AG04449 (cell line): Measurements from ENCODE around the gene CFAP74.
"Not testable (repeated sequence)": the region's sequence is repeated elsewhere in the genome, so short reads cannot be mapped to it uniquely, and the experiment has no call there.

Experiments used
- CTCF ChIA-PET: fragments of 350-600 bp; formaldehyde crosslinking; extraction: SDS; loops from one replicate; lab custom pipeline; 2021; ENCODE audit warnings: antibody characterized with exemption; lab: Yijun Ruan, JAX
- POLR2A ChIA-PET: fragments of 400-600, 350-600 bp; formaldehyde crosslinking; extraction: SDS; loops from one replicate; lab custom pipeline; 2020; ENCODE audit warnings: antibody characterized with exemption, inconsistent platforms; lab: Yijun Ruan, JAX
- DNase-seq: peaks from one replicate; pipeline ENCODE4 v3.0.0-alpha.2; 2010; ENCODE audit warnings: low read depth, low spot score
- H3K4me3 ChIP-seq: 2 replicates; pipeline ENCODE4 v1.5.1; 2011; ENCODE audit warnings: low read depth, mild to moderate bottlenecking, control low read depth, low read length
- TF ChIP-seq, protein P1 (sequence below): IDR thresholded peaks from one replicate; pipeline ENCODE4 v1.5.1; 2011; ENCODE audit warnings: mild to moderate bottlenecking, moderate library complexity, low read length, control low read depth, inconsistent platforms; ENCODE audit not compliant: insufficient read depth; ENCODE audit errors: missing control alignments

Gene CFAP74

DNA sequence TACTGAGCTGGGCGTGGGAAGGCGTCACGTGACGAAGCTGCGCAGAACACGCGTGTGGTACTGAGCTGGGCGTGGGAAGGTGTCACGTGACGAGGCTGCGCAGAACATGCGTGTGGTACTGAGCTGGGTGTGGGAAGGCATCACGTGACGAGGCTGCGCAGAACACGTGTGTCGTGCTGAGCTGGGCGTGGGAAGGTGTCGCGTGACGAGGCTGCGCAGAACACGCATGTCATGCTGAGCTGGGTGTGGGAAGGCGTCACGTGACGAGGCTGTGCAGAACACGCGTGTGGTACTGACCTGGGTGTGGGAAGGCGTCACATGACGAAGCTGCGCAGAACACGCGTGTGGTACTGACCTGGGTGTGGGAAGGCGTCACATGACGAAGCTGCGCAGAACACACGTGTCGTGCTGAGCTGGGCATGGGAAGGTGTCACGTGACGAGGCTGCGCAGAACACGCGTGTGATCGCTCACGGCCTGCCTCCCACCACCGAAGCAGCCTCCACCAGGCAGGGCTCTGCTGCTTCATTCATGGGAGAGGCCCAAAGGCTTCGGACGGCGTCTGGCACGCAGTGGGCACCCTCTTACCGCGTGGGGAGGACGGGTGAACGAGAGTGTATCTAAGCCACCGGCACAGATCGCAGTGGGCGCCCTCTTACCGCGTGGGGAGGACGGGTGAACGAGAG is 24.0 kb downstream of the CFAP74 start:
- POLR2A ChIA-PET = no interaction called here
- TF ChIP-seq, protein P1, sequence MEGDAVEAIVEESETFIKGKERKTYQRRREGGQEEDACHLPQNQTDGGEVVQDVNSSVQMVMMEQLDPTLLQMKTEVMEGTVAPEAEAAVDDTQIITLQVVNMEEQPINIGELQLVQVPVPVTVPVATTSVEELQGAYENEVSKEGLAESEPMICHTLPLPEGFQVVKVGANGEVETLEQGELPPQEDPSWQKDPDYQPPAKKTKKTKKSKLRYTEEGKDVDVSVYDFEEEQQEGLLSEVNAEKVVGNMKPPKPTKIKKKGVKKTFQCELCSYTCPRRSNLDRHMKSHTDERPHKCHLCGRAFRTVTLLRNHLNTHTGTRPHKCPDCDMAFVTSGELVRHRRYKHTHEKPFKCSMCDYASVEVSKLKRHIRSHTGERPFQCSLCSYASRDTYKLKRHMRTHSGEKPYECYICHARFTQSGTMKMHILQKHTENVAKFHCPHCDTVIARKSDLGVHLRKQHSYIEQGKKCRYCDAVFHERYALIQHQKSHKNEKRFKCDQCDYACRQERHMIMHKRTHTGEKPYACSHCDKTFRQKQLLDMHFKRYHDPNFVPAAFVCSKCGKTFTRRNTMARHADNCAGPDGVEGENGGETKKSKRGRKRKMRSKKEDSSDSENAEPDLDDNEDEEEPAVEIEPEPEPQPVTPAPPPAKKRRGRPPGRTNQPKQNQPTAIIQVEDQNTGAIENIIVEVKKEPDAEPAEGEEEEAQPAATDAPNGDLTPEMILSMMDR = no peak
- no peak overlapping the region for H3K4me3 ChIP-seq
- CTCF ChIA-PET = no interaction called here
- DNase-seq = no peak

DNA sequence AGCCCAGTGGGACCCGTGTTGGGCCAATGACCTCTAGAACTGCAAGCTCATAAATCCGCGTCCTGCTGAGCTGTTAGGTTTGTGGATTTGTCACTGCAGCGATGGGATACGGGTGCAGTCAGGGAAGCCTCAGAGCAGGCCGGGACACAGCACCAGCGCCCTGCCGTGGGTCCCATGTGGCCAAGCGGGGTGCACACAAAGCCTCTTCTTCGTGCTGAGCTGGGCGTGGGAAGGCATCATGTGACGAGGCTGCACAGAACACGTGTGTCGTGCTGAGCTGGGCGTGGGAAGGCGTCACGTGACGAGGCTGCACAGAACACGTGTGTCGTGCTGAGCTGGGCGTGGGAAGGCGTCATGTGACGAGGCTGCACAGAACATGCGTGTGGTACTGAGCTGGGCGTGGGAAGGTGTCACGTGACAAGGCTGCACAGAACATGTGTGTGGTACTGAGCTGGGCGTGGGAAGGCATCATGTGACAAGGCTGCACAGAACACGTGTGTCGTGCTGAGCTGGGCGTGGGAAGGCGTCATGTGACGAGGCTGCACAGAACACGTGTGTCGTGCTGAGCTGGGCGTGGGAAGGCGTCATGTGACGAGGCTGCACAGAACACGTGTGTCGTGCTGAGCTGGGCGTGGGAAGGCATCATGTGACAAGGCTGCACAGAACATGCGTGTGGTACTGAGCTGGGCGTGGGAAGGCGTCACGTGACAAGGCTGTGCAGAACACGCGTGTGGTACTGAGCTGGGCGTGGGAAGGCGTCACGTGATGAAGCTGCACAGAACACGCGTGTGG is 24.7 kb downstream of the CFAP74 start:
- POLR2A ChIA-PET, DNase-seq, H3K4me3 ChIP-seq, CTCF ChIA-PET: not testable (repeated sequence)

DNA sequence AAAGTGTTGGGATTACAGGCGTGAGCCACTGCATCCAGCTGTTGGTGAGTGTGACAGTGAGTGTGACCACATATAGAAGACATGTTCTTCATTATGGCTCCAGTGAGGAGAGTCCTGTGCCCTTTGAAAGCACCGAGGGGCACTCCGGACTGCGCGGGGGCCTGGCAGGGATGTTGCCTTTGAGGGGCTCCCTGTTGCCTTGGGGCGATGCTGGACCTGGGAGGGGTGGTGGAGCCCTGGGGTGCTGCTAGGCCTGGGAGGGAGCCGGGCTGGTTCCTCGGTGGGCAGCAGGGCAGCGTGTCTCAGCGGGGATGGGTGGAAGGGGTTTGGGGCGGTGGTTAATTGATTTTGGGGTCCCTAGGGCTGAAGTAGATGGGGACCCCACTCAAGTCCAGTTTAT is 25.5 kb downstream of the CFAP74 start:
- no peak for DNase-seq
- H3K4me3 ChIP-seq = no peak overlapping the region
- ChIA-PET POLR2A (no interaction called here), CTCF (no interaction called here)
- TF ChIP-seq, protein P1 = no peak

DNA sequence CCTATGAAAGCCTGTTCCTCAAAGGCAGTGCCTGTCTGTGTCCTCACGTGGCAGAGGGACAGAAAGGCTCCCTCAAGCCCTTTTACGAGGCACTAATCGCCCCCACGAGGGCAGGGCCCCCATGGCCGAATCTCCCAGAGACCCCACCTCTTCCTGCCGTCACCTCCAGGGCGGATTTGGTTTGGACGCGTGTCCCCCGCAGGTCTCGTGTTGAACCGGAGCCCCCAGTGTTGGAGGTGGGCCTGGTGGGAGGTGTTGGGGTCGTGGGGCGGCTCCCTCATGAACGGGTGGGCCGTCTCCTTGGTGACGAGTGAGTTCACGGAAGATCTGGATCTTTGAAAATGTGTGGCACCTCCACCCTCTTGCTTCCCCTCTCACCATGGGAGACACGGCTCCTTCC is 27.6 kb downstream of the CFAP74 start:
- no peak overlapping the region for H3K4me3 ChIP-seq
- ChIA-PET POLR2A (no interaction called here), CTCF (interaction anchor here (1.1 to 1.3 kb wide), 2 partner anchors 15 kb away, joined by 3 to 4 read pairs; no protein-coding TSS in a partner anchor)
- TF ChIP-seq, protein P1 = no peak
- no peak for DNase-seq

DNA sequence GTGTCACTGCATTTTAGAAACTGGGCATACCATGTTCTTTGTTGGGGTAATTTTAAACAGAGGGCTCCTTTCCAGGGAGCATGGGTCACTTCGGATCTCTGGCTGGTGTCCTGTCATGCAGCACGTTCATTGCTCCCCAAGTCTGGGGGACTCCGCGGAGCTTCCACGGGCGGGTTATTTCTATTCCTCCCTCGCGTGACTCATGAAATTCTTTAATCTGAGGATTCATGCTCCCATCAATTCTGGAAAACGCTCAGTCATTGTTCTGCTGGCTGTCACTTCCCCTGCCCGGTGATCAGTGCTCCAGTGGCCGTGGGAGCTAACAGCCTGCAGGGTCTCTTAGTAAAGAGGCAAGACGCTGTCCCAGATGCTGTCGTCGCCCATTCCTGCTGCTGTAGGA is 28.1 kb downstream of the CFAP74 start:
- TF ChIP-seq, protein P1 = no peak
- POLR2A ChIA-PET = no interaction called here
- CTCF ChIA-PET = interaction anchor here (1.1 kb wide), 1 partner anchor 15 kb away, joined by 4 read pairs; no protein-coding TSS in a partner anchor
- H3K4me3 ChIP-seq = no peak overlapping the region
- no peak for DNase-seq

DNA sequence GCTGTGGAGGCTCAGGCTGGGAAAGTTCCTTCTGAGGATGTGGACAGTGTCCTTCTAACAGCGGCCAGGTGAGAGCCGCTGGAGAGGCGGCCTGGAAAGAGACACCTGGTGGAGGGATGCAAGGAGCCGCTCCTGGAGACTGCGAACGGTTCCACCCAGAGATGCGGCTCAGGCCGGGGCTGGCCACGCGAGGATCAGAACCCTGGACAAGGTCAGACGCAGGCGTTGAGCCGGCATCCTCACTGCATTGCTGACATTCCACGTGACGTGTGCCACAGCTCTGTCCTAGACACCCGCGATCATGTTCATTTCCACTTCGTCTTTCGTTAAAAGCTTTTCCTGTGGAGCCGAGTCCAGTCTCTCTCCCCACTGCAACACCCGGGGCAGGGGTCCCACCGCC is 28.8 kb downstream of the CFAP74 start:
- POLR2A ChIA-PET = no interaction called here
- CTCF ChIA-PET = interaction anchor here (1.1 kb wide), 1 partner anchor 14 kb away, joined by 4 read pairs; no protein-coding TSS in a partner anchor
- no peak for DNase-seq
- TF ChIP-seq, protein P1 = no peak
- H3K4me3 ChIP-seq = no peak overlapping the region
